BJ (cell line): ENCODE measurements around the gene TXK. TPM values are rescaled to one million over a fixed set of nuclear protein-coding genes. Genes with fewer than 3 reads are reported as not detected.

Experiments
- CTCF ChIA-PET: fragments of 350-600 bp; formaldehyde crosslinking; extraction: SDS; loops from one replicate; lab custom pipeline; 2021; ENCODE audit warnings: antibody characterized with exemption, inconsistent platforms; lab: Yijun Ruan, JAX
- POLR2A ChIA-PET: fragments of 300-600 bp; sonication (Branson Sonifier 250); formaldehyde crosslinking; extraction: SDS; loops from one replicate; lab custom pipeline; 2021; ENCODE audit warnings: antibody characterized with exemption; lab: Charles Lee
- DNase-seq: peaks from one replicate; pipeline ENCODE4 v3.0.0-alpha.2; 2011; ENCODE audit warnings: low read depth
- H3K27me3 ChIP-seq: 2 replicates; pipeline ENCODE4 v1.6.0; 2011; ENCODE audit warnings: low read length; ENCODE audit not compliant: control insufficient read depth, insufficient read depth
- H3K36me3 ChIP-seq: 2 replicates; pipeline ENCODE4 v1.5.1; 2011; ENCODE audit warnings: low read length; ENCODE audit not compliant: control insufficient read depth, insufficient read depth
- H3K4me3 ChIP-seq: 2 replicates; pipeline ENCODE4 v1.5.1; 2011; ENCODE audit warnings: low read depth, mild to moderate bottlenecking, control low read depth, low read length
- polyA plus RNA-seq: library from polyadenylated mRNA; depleted of rRNA; stranded (reverse); fragments of >200 nt; gene quantifications from 2 replicates; pipeline ENCODE4 v1.2.3, GENCODE V29; 2011
- TF ChIP-seq, protein P1 (sequence below): IDR thresholded peaks from 2 replicates; pipeline ENCODE4 v1.5.1; 2011; ENCODE audit warnings: low read depth, mild to moderate bottlenecking, control low read depth, inconsistent platforms, low read length, moderate library complexity; ENCODE audit not compliant: insufficient read depth

TXK gene
- polyA plus RNA-seq, 1 experiment, result 0.10 TPM

DNA sequence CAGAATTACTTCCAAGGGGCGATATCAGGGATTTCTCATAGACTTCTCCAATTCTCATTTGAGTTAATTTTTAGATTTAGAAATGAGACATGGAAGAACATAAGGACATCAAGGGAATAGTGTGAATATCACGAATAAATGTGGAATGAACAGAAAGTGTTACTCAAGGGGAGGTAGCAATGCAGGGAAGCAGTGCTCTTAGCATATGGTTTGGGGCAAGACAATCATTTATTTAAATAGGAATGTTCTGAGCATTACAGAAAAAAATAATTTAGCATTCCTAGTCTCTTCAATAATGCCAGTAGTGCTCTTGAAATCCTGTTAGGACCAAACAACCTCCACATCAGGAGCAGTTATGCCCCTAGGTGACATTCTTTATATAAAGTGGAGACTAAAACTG lies 55.6 kb downstream of the TXK start:
- Histone ChIP-seq H3K4me3 (no peak overlapping the region), H3K27me3 (no peaks in the 10 kb centered on the region), H3K36me3 (no peaks in the 10 kb centered on the region)
- DNase-seq, result no peak
- TF ChIP-seq, protein P1, sequence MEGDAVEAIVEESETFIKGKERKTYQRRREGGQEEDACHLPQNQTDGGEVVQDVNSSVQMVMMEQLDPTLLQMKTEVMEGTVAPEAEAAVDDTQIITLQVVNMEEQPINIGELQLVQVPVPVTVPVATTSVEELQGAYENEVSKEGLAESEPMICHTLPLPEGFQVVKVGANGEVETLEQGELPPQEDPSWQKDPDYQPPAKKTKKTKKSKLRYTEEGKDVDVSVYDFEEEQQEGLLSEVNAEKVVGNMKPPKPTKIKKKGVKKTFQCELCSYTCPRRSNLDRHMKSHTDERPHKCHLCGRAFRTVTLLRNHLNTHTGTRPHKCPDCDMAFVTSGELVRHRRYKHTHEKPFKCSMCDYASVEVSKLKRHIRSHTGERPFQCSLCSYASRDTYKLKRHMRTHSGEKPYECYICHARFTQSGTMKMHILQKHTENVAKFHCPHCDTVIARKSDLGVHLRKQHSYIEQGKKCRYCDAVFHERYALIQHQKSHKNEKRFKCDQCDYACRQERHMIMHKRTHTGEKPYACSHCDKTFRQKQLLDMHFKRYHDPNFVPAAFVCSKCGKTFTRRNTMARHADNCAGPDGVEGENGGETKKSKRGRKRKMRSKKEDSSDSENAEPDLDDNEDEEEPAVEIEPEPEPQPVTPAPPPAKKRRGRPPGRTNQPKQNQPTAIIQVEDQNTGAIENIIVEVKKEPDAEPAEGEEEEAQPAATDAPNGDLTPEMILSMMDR, result no peak
- CTCF ChIA-PET, result interaction anchor here (1.2 to 1.5 kb wide), 2 partner anchors 31 to 44 kb away, joined by 3 to 4 read pairs; no protein-coding TSS in a partner anchor
- POLR2A ChIA-PET, result no interaction called here

DNA sequence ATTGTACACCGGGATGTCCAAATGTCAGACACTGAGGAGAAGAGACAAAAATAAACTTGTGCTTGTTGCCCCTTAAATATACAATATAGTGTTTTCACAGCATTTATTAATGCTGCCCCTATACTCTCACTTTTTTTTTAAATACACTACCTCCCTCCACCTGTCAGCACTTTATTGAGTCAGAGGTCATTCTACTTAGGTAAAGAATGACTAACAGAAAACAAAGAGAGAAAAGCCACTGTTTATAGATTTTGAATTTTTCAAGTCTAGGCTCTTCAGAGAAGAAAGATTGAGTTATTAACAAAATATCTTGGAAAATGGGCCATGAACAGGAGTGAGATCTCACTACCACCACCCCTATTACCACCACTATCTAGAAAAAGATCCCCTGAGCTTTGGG lies 59.4 kb downstream of the TXK start:
- ChIA-PET POLR2A (no interaction called here), CTCF (interaction anchor here (2.4 kb wide), 1 partner anchor 13 kb away, joined by 7 read pairs; no protein-coding TSS in a partner anchor)
- Histone ChIP-seq H3K27me3 (no peaks in the 10 kb centered on the region), H3K4me3 (no peak overlapping the region), H3K36me3 (no peaks in the 10 kb centered on the region)
- no peak for DNase-seq
- TF ChIP-seq, protein P1, result no peak

DNA sequence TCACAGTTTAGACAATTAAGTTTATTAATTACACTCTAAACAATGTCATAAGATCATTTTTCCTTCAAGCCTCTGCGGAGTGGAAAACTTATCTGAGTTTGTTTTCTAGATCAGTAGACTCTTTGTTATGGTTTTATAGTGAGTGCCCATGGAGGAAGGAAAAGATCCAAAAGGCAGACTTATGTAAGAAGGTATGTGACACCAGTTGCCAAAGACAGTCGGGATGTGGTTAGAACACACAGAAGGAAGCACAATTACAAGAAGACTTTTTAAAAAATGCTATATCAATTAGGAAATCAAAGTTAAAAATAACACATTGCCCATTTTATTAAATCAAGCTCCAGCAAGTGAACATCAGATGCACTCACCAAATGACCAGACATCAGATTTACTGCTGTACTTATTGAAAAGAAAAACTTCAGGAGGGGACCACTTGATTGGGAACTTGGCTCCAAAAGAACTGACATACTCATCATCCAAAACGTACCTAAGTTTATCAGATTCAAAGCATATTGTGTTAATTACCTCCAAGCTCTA lies 60.4 kb downstream of the TXK start:
- POLR2A ChIA-PET, result no interaction called here
- Histone ChIP-seq H3K4me3 (no peak overlapping the region), H3K36me3 (no peaks in the 10 kb centered on the region), H3K27me3 (no peaks in the 10 kb centered on the region)
- CTCF ChIA-PET, result interaction anchor here (0.7 kb wide), 1 partner anchor 37 kb away, joined by 3 read pairs; no protein-coding TSS in a partner anchor
- TF ChIP-seq, protein P1, result no peak
- DNase-seq, result no peak

DNA sequence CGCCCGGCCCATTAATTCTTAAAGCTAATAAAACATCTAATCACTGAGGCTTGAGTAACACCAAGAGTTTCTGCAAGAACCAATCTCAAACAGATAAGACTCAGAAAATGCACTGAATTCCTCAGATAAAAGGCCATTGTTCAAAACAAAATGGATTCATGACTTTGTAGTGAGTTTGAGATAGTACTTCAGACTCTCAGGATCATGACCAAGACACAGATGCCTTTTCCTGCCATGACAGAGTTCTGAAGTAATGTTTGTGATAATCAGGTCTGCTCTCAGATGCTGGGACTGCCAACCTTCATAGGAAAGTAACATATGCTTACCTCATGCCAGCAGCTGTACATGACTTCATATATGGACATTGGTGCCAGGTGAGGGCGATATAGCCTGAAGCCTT lies 62.9 kb downstream of the TXK start:
- no peak overlapping the region for H3K4me3 ChIP-seq
- DNase-seq, result no peak
- TF ChIP-seq, protein P1, result no peak
- no peaks in the 10 kb centered on the region for H3K36me3 ChIP-seq
- ChIA-PET CTCF (no interaction called here), POLR2A (no interaction called here)
- H3K27me3 ChIP-seq, result no peaks in the 10 kb centered on the region

DNA sequence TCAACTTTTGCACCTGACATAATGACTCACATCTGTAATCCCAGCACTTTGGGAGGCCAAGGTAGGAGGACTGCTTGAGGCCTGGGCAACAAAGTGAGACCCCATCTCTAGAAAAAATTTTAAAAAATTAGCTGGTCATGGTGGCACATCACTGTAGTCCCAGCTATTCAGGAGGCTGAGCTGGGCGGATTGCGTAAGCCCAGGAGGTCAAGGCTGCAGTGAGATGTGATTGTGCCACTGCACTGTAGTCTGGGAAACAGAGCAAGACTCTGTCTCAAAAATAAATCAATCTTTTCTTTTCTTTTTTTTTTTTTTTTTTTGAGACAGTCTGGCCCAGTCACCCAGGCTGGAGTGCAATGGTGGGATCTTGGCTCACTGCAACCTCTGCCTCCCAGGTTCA lies 65.0 kb downstream of the TXK start:
- Histone ChIP-seq H3K4me3 (no peak overlapping the region), H3K36me3 (no peaks in the 10 kb centered on the region), H3K27me3 (0 out of 2 replicates have a peak, but pooled peaks cover 2% of the 10 kb centered on the region)
- CTCF ChIA-PET, result interaction anchor here (0.8 to 1.0 kb wide), 2 partner anchors 35 to 53 kb away, joined by 3 read pairs; partner anchors contain the start of genes CNGA1 and NIPAL1
- no peak for DNase-seq
- TF ChIP-seq, protein P1, result no peak
- POLR2A ChIA-PET, result no interaction called here
